BJ (cell line): ENCODE data around the gene SARM1. TPM values are rescaled to one million over a fixed set of nuclear protein-coding genes. Genes with fewer than 3 reads are reported as not detected.

Source experiments
- CTCF ChIA-PET: fragments of 350-600 bp; formaldehyde crosslinking; extraction: SDS; loops from one replicate; lab custom pipeline; 2021; ENCODE audit warnings: antibody characterized with exemption, inconsistent platforms; lab: Yijun Ruan, JAX
- POLR2A ChIA-PET: fragments of 300-600 bp; sonication (Branson Sonifier 250); formaldehyde crosslinking; extraction: SDS; loops from one replicate; lab custom pipeline; 2021; ENCODE audit warnings: antibody characterized with exemption; lab: Charles Lee
- DNase-seq: peaks from one replicate; pipeline ENCODE4 v3.0.0-alpha.2; 2011; ENCODE audit warnings: low read depth
- H3K27me3 ChIP-seq: 2 replicates; pipeline ENCODE4 v1.6.0; 2011; ENCODE audit warnings: low read length; ENCODE audit not compliant: control insufficient read depth, insufficient read depth
- H3K36me3 ChIP-seq: 2 replicates; pipeline ENCODE4 v1.5.1; 2011; ENCODE audit warnings: low read length; ENCODE audit not compliant: control insufficient read depth, insufficient read depth
- H3K4me3 ChIP-seq: 2 replicates; pipeline ENCODE4 v1.5.1; 2011; ENCODE audit warnings: low read depth, mild to moderate bottlenecking, control low read depth, low read length
- CTCF ChIP-seq: IDR thresholded peaks from 2 replicates; pipeline ENCODE4 v1.5.1; 2011; ENCODE audit warnings: low read depth, mild to moderate bottlenecking, control low read depth, inconsistent platforms, low read length, moderate library complexity; ENCODE audit not compliant: insufficient read depth
- polyA plus RNA-seq: library from polyadenylated mRNA; depleted of rRNA; stranded (reverse); fragments of >200 nt; gene quantifications from 2 replicates; pipeline ENCODE4 v1.2.3, GENCODE V29; 2011

Gene SARM1
- polyA plus RNA-seq, 1 experiment = 13.4 TPM

- CTCF ChIA-PET = no interaction called here
- no peak for TF ChIP-seq CTCF
- no peak for DNase-seq
- H3K27me3 ChIP-seq = no peaks in the 10 kb centered on the region
- POLR2A ChIA-PET = no interaction called here
- H3K4me3 ChIP-seq = no peak overlapping the region
- peaks cover 24% of the 10 kb centered on the region for H3K36me3 ChIP-seq
Measured at GRCh38 chr17:28327031-28327607, 44.4 kb upstream of the SARM1 start.

GRCh38 chr17:28327709-28328108, 43.8 kb upstream of the SARM1 start:
- H3K36me3 ChIP-seq = peaks cover 24% of the 10 kb centered on the region
- POLR2A ChIA-PET = no interaction called here
- peak; percentile 13; the same call in 1 of the 2 replicates for TF ChIP-seq CTCF
- CTCF ChIA-PET = interaction anchor here (0.7 kb wide), 1 partner anchor 8 kb away, joined by 4 read pairs; the partner anchor contains the start of gene TMEM97
- no peaks in the 10 kb centered on the region for H3K27me3 ChIP-seq
- no peak for DNase-seq
- no peak overlapping the region for H3K4me3 ChIP-seq

GRCh38 chr17:28328325-28328724, 43.2 kb upstream of the SARM1 start:
- Histone ChIP-seq H3K27me3 (no peaks in the 10 kb centered on the region), H3K36me3 (peaks cover 24% of the 10 kb centered on the region), H3K4me3 (no peak overlapping the region)
- POLR2A ChIA-PET = no interaction called here
- DNase-seq = no peak
- no peak for TF ChIP-seq CTCF
- CTCF ChIA-PET = interaction anchor here (0.6 to 0.7 kb wide), 2 partner anchors 9 to 96 kb away, joined by 3 to 4 read pairs; partner anchors contain the start of gene TMEM97

- ChIA-PET POLR2A (no interaction called here), CTCF (no interaction called here)
- H3K27me3 ChIP-seq = no peaks in the 10 kb centered on the region
- DNase-seq = no peak
- no peak for TF ChIP-seq CTCF
- no peak overlapping the region for H3K4me3 ChIP-seq
- peaks cover 24% of the 10 kb centered on the region for H3K36me3 ChIP-seq
Measured at GRCh38 chr17:28330671-28331070, 40.8 kb upstream of the SARM1 start.

GRCh38 chr17:28331891-28332420, 39.5 kb upstream of the SARM1 start:
- CTCF ChIA-PET = no interaction called here
- TF ChIP-seq CTCF = no peak
- Histone ChIP-seq H3K4me3 (no peak overlapping the region), H3K27me3 (no peaks in the 10 kb centered on the region), H3K36me3 (peaks cover 23% of the 10 kb centered on the region)
- POLR2A ChIA-PET = no interaction called here
- no peak for DNase-seq
